Measurements from ENCODE around the gene DKK3.
A peak's percentile ranks its signal among the peaks of the same experiment; 100 is the strongest.

The DKK3 gene

DNA sequence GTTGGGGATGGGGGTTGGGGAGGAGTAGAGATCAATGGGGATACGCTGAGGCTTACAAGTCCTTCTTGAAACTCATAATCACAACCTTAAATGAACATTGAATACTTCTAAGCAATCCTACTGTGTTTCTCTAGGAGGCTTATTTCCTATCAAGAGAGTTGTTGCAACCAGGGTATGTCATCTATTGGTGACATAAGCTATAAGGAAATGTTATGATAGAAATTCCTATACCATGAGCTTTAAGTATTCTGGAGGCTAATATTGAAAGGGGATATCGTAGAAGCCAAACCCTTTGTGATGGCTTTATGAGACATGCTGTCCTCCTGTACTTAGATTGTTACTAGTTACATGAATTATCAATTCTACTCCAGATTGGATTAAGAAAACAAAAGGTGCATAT, 72.9 kb downstream of the DKK3 start:
- DNase-seq: no peak

DNA sequence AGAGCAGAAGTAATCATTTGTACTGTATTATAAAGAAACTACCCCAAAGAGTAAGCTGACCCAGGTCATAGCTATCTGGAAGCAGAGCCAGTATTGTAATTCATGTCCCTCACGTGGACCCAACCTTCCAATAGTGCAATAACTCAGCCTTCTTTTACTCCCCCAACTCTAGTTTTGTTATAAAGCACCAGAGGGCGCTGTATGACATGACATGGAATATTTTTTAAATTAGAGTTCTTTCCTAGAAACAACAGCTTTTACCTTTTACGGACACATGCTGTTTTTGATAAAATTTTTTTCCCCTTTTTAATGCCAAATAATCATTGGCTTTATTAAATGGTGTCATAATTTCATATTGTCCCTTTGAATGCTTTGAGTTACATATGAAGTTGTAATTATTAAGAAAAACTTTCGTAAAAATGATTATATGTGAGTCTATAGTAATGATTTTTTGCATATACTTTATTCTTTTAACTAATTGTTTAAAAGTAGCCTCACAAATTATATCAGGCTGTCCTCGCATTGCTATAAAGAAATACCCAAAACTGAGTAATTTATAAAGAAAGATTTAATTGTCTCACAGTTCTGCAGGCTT, 76.9 kb downstream of the DKK3 start:
- peak; percentile 13 for DNase-seq

DNA sequence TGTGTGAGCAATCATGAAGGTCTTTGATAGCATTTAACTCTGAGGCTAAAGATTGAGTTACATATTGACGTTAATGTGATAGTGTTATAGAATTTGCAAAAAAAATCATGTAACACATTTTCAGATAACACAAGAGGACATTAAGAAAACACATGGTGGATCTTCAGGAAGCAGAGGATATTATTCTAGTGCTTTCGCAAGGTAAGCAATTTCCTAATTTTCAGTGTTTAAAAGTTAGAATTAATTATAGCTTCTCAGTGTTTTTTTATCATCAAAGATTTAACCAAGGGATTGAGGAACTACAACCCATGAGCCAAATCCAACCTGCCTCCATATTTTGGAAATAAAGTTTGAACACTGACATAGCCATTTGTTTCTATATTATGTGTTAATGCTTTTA, 78.5 kb downstream of the DKK3 start:
- DNase-seq: no peak

DNA sequence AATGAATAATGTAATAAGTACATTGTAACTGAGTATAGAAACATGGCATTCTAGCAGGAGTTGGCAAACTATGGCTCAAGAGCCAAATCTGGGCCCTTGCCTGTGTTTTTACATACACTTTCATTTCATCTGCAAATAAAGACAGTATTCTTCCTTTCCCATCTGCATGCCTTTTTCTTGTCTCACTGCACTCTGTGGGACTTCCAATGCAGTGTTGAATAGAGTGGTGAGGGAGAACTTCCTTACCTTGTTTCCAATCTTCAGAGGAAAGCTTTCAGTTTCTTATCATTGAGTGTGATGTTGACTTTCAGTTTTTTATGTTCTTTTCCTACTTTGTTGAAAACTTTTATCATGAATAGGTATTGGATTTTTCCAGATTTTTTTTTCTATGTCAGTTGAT, 84.6 kb downstream of the DKK3 start:
- no peak for DNase-seq

DNA sequence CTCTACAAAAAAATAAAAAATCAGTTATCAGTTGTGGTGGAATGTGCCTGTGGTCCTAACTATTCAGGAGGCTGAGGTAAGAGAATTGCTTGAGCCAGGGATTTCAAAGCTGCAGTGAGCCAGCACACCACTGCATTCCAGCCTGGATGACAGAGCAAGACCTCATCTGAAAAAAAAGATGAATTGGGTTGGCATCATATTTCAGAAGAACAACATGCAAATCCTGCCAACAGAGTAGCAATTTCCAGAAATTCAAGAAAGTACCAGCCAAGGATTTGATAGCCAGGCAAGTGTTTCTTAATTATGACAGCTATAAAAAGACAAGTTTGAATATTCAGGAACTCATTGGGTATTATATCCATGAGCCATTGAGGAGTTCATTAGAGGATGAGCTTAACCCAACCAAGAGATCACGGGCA, 91.4 kb downstream of the DKK3 start:
- DNase-seq: no peak

DNA sequence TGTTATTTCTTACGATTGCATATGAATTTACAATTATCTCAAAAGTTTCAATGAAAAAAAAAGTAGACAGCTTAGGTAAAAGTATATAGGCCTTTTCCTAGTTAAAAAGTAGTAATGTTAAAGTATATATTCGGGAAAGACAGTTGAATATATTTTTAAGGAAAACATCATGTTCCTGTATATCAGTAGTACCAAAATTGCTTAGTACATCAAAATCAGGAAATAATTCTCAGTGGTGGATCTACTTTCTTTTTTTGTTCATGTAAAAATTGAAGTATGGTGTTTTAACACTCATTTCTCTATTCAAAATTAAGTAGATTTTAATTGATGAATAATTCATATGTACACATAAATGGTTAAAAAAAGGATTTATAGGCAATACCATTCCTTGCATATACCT, 92.8 kb downstream of the DKK3 start:
- no peak for DNase-seq

DNA sequence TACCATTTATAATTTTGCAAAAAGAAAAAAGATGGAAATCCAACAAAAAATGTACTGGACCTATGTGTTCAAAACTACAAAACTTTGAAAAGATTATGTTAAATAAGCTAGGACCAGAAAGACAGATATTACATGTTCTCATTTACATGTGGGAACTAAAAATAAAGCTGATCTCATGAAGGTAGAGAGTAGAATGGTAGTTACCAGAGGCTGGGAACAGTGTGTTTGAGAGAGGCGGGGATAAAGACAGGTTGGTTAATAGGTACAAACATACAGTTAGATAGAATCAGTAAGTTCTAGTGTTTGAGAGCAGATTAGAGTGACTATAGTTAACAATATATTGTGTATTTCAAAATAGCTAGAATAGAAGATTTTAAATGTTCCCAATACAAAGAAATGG, 95.0 kb downstream of the DKK3 start:
- no peak for DNase-seq

All from NCI-H1105 treated with DMSO at 0.1 percent for 48 hours (cell line).